ENCODE measurements around the gene FTSJ3. TPM values are rescaled to one million over a fixed set of nuclear protein-coding genes. Genes with fewer than 3 reads are reported as not detected.

FTSJ3 gene
- total RNA-seq, 1 donor from 2014 or later: 85.1 TPM

DNA sequence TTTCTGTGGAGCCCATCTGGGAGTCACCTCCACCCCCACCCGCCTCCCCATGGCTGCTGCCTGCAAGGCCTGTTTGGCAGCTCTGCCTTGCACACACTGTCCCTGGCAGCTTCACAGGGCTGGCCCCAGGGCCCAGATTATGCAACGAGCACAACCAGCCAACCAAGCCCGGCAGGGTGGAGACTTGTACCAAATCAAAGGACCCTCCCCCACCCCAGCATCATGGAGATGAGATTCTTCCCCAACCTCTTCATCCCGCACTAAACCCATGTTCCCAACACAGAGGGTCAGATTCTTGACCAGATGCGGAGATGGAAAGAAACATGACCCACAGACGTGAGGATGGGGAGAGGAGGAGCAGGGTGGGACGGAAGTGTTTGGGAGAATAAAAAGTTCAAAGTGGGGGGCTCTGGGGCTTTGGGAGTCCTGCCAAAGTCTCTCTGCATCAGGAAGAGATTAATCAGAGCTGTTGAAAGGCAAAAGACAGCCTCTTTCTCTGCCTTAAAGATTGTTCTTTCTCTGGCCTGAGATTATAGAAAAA is 11.2 kb upstream of the FTSJ3 start:
- ATAC-seq (ENCODE audit: low read depth) (no peak), DNase-seq (no peak)
- peak overlapping the region; percentile 59 for H3K27ac Mint-ChIP-seq
- peaks cover 36% of the 10 kb centered on the region for H3K36me3 Mint-ChIP-seq (ENCODE audit: low read depth)
- POLR2A ChIA-PET: interaction anchor here (0.7 to 8.3 kb wide), 4 partner anchors 11 to 287 kb away, joined by 8 to 112 read pairs (median 44); partner anchors contain the start of genes CCDC47, DDX42, FTSJ3 and PSMC5
- peaks cover 58% of the 10 kb centered on the region for H3K4me1 Mint-ChIP-seq
- CTCF ChIA-PET: interaction anchor here (0.9 kb wide), 1 partner anchor 10 kb away, joined by 5 read pairs; no protein-coding TSS in a partner anchor
- no peak overlapping the region for H3K4me3 Mint-ChIP-seq
- TF ChIP-seq, protein P1, sequence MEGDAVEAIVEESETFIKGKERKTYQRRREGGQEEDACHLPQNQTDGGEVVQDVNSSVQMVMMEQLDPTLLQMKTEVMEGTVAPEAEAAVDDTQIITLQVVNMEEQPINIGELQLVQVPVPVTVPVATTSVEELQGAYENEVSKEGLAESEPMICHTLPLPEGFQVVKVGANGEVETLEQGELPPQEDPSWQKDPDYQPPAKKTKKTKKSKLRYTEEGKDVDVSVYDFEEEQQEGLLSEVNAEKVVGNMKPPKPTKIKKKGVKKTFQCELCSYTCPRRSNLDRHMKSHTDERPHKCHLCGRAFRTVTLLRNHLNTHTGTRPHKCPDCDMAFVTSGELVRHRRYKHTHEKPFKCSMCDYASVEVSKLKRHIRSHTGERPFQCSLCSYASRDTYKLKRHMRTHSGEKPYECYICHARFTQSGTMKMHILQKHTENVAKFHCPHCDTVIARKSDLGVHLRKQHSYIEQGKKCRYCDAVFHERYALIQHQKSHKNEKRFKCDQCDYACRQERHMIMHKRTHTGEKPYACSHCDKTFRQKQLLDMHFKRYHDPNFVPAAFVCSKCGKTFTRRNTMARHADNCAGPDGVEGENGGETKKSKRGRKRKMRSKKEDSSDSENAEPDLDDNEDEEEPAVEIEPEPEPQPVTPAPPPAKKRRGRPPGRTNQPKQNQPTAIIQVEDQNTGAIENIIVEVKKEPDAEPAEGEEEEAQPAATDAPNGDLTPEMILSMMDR (IDR thresholded peaks at IDR 0.05): no peak
- intact Hi-C loops (cut with micrococcal nuclease): no loop called here
- no peaks in the 10 kb centered on the region for H3K27me3 Mint-ChIP-seq
- H3K9me3 Mint-ChIP-seq: no peaks in the 10 kb centered on the region

DNA sequence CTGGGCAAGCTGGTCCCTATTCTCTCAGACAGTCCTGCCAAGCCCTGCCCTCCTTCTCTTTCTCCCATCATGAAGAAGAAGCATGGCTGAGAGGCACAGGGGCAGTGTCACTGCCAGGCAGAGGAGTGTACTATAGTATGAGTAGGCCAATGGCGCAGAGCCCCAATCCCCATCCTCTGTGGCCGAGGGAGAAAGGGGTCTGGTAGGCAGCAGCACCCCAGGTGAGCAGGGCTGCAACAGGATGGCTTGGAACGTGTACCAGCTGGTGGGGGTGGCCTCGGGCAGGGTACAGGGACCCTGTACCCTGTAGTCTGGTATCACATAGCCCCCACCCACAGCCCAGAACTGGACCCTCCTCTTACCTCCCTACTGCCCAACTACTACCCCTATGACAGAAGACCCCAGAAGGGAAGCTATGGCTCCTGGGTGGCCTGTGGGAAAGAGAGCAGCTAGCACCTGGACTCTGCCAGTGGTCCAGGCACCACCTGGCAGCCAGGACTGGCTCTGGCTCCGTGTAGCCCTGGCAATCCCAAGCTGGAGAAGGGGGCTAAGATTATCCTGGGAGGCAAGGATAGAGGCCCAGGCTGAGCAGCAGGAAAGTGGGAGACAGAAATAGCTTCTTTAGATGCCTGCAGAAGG is 10.6 kb upstream of the FTSJ3 start:
- POLR2A ChIA-PET: interaction anchor here (1.6 to 8.3 kb wide), 3 partner anchors 11 to 139 kb away, joined by 8 to 112 read pairs (median 72); partner anchors contain the start of genes CCDC47, DDX42, FTSJ3 and PSMC5
- intact Hi-C loops (cut with micrococcal nuclease): no loop called here
- no peak for DNase-seq
- Mint-ChIP-seq H3K4me3 (no peak overlapping the region), H3K36me3 (ENCODE audit: low read depth) (peaks cover 42% of the 10 kb centered on the region), H3K4me1 (peaks cover 56% of the 10 kb centered on the region), H3K9me3 (no peaks in the 10 kb centered on the region), H3K27me3 (no peaks in the 10 kb centered on the region), H3K27ac (no peak overlapping the region)
- CTCF ChIA-PET: interaction anchor here (0.9 to 1.0 kb wide), 2 partner anchors 11 to 20 kb away, joined by 3 to 5 read pairs; no protein-coding TSS in a partner anchor
- TF ChIP-seq, protein P1 (IDR thresholded peaks at IDR 0.05): no peak
- ATAC-seq (ENCODE audit: low read depth): no peak

DNA sequence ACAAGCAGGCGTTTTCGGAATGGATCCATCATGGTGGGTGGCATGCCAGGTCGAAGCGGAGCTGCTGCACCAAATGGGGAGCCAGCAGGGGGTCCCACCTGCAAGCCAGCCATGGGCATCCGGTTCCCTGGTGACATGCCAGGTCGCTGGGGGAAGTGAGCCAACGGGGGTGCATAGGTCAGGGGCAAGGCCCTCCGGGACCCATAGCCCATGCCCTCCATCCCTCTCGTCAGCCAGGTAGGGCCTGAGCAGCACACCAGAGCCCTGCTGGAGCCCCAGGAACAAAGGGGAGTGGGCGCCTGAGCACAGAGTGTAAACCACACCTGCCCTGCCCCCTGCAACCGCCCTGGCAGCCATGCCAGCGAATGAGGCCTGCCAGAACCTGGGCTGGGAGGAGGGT is 10.0 kb upstream of the FTSJ3 start:
- Mint-ChIP-seq H3K9me3 (no peaks in the 10 kb centered on the region), H3K27ac (no peak overlapping the region), H3K36me3 (ENCODE audit: low read depth) (peaks cover 48% of the 10 kb centered on the region), H3K27me3 (no peaks in the 10 kb centered on the region), H3K4me3 (no peak overlapping the region), H3K4me1 (peaks cover 56% of the 10 kb centered on the region)
- TF ChIP-seq, protein P1 (IDR thresholded peaks at IDR 0.05): no peak
- intact Hi-C loops (cut with micrococcal nuclease): no loop called here
- DNase-seq (no peak), ATAC-seq (ENCODE audit: low read depth) (no peak)
- POLR2A ChIA-PET: interaction anchor here (6.7 to 8.3 kb wide), 2 partner anchors 10 to 63 kb away, joined by 72 to 112 read pairs; partner anchors contain the start of genes CCDC47, DDX42, FTSJ3 and PSMC5
- CTCF ChIA-PET: interaction anchor here (1.0 kb wide), 1 partner anchor 19 kb away, joined by 3 read pairs; no protein-coding TSS in a partner anchor

DNA sequence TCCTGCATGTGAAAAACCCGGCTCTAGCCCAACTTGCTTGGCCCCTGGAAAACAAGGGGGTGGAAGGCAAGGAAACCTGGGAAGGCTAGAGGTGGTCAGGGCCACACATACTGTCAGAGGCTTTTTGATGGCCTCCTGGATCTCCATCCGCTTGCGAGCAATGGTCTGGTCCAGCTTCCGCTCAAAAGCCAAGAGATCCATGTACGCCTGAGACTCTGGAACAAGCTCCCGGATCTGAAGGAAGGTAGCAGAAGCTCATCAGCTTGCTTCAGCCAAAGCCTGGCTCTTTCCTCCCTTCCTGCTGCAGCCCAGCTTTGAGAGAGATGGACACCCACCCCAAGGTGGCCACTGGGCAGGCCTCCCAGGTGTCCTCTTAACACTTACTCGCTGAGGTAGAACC is 9.3 kb upstream of the FTSJ3 start:
- ATAC-seq (ENCODE audit: low read depth): no peak
- Mint-ChIP-seq H3K9me3 (no peaks in the 10 kb centered on the region), H3K4me3 (no peak overlapping the region), H3K27me3 (no peaks in the 10 kb centered on the region), H3K4me1 (peaks cover 58% of the 10 kb centered on the region), H3K27ac (no peak overlapping the region), H3K36me3 (ENCODE audit: low read depth) (peaks cover 52% of the 10 kb centered on the region)
- POLR2A ChIA-PET: interaction anchor here (8.3 kb wide), 1 partner anchor 10 kb away, joined by 112 read pairs; the partner anchor contains the start of genes FTSJ3 and PSMC5
- CTCF ChIA-PET: interaction anchor here (1.0 kb wide), 1 partner anchor 19 kb away, joined by 3 read pairs; no protein-coding TSS in a partner anchor
- TF ChIP-seq, protein P1 (IDR thresholded peaks at IDR 0.05): no peak
- DNase-seq: no peak
- intact Hi-C loops (cut with micrococcal nuclease): no loop called here

Measured in activated B cell treated with CpG ODN at 0.5 μM for 24 hours (primary cell).